SK-N-SH (cell line): Measurements from ENCODE around the gene PLA2G3.

ENCODE experiments used
- EP300 ChIP-seq, 2 experiments: IDR thresholded peaks; 2 replicates each; pipeline versions ENCODE4 v1.4.0 to v1.6.1; 2012; ENCODE audit warnings: borderline replicate concordance in 1 of 2, low read depth in 1 of 2, low read length in 1 of 2
- EZH2phosphoT487 ChIP-seq: fragments of 200-600 bp; sonication (generic); IDR thresholded peaks from 2 replicates; pipeline ENCODE4 v1.6.1; 2017; ENCODE audit warnings: low read depth, mixed run types, mild to moderate bottlenecking, antibody characterized with exemption, moderate library complexity, borderline replicate concordance
- RAD21 ChIP-seq: IDR thresholded peaks from 2 replicates; pipeline ENCODE4 v1.6.1; 2012; ENCODE audit warnings: mild to moderate bottlenecking, low read length
- SMC3 ChIP-seq: IDR thresholded peaks from 2 replicates; pipeline ENCODE4 v1.6.1; 2012; ENCODE audit warnings: low read depth, low read length, improper control_type of control experiment
- TEAD4 ChIP-seq: IDR thresholded peaks from 2 replicates; pipeline ENCODE4 v1.4.0; 2012; ENCODE audit warnings: mild to moderate bottlenecking, borderline replicate concordance; ENCODE audit not compliant: insufficient read depth

DNA sequence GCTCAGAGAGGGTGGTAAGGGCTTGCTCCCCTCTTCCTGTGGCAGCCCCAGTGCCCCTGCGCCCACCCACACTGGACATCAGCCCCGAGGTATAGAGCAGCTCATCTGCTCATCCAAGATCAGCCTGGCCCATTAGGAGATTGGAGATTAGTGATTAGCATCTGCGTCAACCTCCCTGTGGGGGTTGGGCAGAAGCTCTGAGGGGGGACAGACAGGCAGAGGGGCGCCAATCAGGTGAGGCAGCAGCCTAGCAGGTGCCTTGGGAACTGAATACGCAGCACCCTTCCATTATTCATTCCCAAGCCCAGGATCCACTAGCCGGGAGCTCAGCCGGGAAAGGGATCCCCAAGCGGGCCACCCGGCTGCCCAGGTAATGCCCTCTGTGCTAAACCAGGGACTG lies 48.1 kb downstream of the PLA2G3 start:
- no peak for TF ChIP-seq EP300 (IDR thresholded peaks at IDR 0.05; ENCODE audit: borderline replicate concordance in 1 of 2, low read depth in 1 of 2, low read length in 1 of 2)
- TF ChIP-seq TEAD4 = no peak
- no peak for TF ChIP-seq RAD21
- no peak for TF ChIP-seq EZH2phosphoT487
- TF ChIP-seq SMC3 = no peak
